ENCODE results near the gene UBE2S. TPM values are rescaled to one million over a fixed set of nuclear protein-coding genes. Genes with fewer than 3 reads are reported as not detected.

UBE2S gene
- total RNA-seq, 1 donor from 2014 or later: 56.2 TPM

DNA sequence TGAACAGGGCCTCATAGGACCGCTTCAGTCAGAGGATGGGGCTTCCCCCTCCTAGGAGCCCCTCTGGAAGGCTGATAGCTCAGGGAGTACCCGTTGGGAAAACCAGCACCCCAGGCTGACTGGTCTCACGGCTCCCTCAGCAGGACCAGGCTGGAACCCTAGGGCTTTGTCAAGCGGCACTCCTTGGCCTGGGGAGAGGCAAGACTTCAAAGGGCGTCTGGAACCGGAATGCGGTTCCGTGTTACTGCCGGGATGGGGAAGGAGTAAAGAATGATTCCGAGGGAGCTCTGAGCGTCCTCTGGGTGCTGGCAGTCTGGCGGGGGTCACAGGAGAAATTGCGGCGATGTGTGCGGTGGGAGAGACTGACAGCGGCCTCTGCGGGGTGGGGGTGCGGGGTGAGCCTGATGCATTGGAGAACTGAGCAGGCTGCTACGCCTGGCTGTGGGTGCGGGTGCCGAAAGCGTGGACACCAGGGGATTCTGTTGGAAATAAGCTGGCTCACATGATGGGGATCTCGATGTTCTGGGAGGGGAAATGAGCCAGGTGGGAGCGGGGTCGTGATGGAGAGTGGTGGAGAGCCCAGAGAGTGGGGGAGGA is 54.9 kb downstream of the UBE2S start:
- H3K4me3 Mint-ChIP-seq (ENCODE audit: unreplicated experiment): no peak overlapping the region
- no peaks in the 10 kb centered on the region for H3K36me3 Mint-ChIP-seq (ENCODE audit: low read depth, unreplicated experiment)
- H3K27me3 Mint-ChIP-seq (ENCODE audit: unreplicated experiment): peaks cover 38% of the 10 kb centered on the region
- no peak overlapping the region for H3K27ac Mint-ChIP-seq (ENCODE audit: unreplicated experiment)
- peaks cover 9% of the 10 kb centered on the region for H3K4me1 Mint-ChIP-seq (ENCODE audit: unreplicated experiment)
- TF ChIP-seq, protein P1, sequence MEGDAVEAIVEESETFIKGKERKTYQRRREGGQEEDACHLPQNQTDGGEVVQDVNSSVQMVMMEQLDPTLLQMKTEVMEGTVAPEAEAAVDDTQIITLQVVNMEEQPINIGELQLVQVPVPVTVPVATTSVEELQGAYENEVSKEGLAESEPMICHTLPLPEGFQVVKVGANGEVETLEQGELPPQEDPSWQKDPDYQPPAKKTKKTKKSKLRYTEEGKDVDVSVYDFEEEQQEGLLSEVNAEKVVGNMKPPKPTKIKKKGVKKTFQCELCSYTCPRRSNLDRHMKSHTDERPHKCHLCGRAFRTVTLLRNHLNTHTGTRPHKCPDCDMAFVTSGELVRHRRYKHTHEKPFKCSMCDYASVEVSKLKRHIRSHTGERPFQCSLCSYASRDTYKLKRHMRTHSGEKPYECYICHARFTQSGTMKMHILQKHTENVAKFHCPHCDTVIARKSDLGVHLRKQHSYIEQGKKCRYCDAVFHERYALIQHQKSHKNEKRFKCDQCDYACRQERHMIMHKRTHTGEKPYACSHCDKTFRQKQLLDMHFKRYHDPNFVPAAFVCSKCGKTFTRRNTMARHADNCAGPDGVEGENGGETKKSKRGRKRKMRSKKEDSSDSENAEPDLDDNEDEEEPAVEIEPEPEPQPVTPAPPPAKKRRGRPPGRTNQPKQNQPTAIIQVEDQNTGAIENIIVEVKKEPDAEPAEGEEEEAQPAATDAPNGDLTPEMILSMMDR (IDR thresholded peaks at IDR 0.05; ENCODE audit: unreplicated experiment): no peak
- no peak for DNase-seq (ENCODE audit: low spot score)
- no peaks in the 10 kb centered on the region for H3K9me3 Mint-ChIP-seq (ENCODE audit: unreplicated experiment)

- H3K4me1 Mint-ChIP-seq (ENCODE audit: unreplicated experiment): peaks cover 9% of the 10 kb centered on the region
- no peak for DNase-seq (ENCODE audit: low spot score)
- no peak overlapping the region for H3K4me3 Mint-ChIP-seq (ENCODE audit: unreplicated experiment)
- no peak overlapping the region for H3K27ac Mint-ChIP-seq (ENCODE audit: unreplicated experiment)
- H3K9me3 Mint-ChIP-seq (ENCODE audit: unreplicated experiment): no peaks in the 10 kb centered on the region
- H3K27me3 Mint-ChIP-seq (ENCODE audit: unreplicated experiment): peaks cover 33% of the 10 kb centered on the region
- TF ChIP-seq, protein P1 (IDR thresholded peaks at IDR 0.05; ENCODE audit: unreplicated experiment): no peak
- no peaks in the 10 kb centered on the region for H3K36me3 Mint-ChIP-seq (ENCODE audit: low read depth, unreplicated experiment)
These were observed 55.5 kb downstream of the UBE2S start for GRCh38 chr19:55352040-55352439.

DNA sequence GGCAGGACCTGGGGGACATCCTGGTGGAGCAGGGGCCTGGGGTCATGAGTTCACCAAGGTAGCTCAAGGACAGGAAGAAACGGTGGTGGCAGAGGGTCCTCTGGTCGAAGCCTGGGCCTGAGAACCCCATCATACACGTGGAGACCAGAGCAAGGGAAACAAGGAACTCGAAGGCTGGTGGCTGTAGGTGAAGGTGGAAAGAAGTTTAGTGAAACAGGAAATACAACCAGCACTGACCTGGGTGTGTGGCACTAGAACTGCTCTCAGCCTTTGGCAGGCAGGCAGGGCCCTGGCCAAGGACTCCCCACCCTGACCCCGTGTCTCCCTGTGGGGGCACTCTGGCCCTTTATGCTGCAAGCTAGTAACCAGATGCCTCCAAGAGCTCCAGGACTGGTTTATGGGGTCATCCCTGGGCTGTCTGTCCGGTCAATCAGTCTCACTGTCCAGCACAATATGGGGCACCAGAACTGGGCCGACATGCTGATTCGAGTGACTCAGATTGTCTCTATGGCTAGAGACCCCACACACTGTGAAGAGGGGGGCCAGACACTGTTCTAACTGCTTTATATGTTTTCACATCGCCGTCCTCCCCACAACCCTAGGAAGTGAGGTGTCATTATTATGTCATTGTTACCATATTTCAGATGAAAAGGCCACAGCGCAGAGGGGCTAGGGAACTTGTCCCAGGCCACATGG is 56.8 kb downstream of the UBE2S start:
- TF ChIP-seq, protein P1 (IDR thresholded peaks at IDR 0.05; ENCODE audit: unreplicated experiment): no peak
- Mint-ChIP-seq H3K4me3 (ENCODE audit: unreplicated experiment) (peak overlapping the region; percentile 51), H3K36me3 (ENCODE audit: low read depth, unreplicated experiment) (no peaks in the 10 kb centered on the region), H3K27me3 (ENCODE audit: unreplicated experiment) (peaks cover 30% of the 10 kb centered on the region), H3K27ac (ENCODE audit: unreplicated experiment) (no peak overlapping the region), H3K4me1 (ENCODE audit: unreplicated experiment) (peaks cover 9% of the 10 kb centered on the region), H3K9me3 (ENCODE audit: unreplicated experiment) (no peaks in the 10 kb centered on the region)
- no peak for DNase-seq (ENCODE audit: low spot score)

Other genes with a start within 250 kb of the UBE2S start
- 2.2 TPM for gene DNAAF3, start 241.2 kb downstream of the UBE2S start, total RNA-seq (ENCODE audit: unreplicated experiment)
- gene SYT5, start 227.5 kb downstream of the UBE2S start, total RNA-seq (ENCODE audit: unreplicated experiment): 1.6 TPM
- gene PTPRH, start 198.3 kb downstream of the UBE2S start, total RNA-seq (ENCODE audit: unreplicated experiment): not detected
- 4.1 TPM for gene TMEM86B, start 179.0 kb downstream of the UBE2S start, total RNA-seq (ENCODE audit: unreplicated experiment)
- gene PPP6R1, start 148.8 kb downstream of the UBE2S start, total RNA-seq (ENCODE audit: unreplicated experiment): 65.6 TPM
- gene HSPBP1, start 127.7 kb downstream of the UBE2S start, total RNA-seq (ENCODE audit: unreplicated experiment): 24.6 TPM
- gene BRSK1, start 123.8 kb downstream of the UBE2S start, total RNA-seq (ENCODE audit: unreplicated experiment): 14.1 TPM
- gene TMEM150B, start 82.4 kb downstream of the UBE2S start, total RNA-seq (ENCODE audit: unreplicated experiment): not detected
- gene KMT5C, start 67.9 kb downstream of the UBE2S start, total RNA-seq (ENCODE audit: unreplicated experiment): 18.4 TPM
- not detected for gene COX6B2, start 53.1 kb downstream of the UBE2S start, total RNA-seq (ENCODE audit: unreplicated experiment)
- gene GARIN5B, start 44.5 kb downstream of the UBE2S start, total RNA-seq (ENCODE audit: unreplicated experiment): not detected
- gene IL11, start 37.3 kb downstream of the UBE2S start, total RNA-seq (ENCODE audit: unreplicated experiment): 0.21 TPM
- not detected for gene TMEM190, start 31.0 kb downstream of the UBE2S start, total RNA-seq (ENCODE audit: unreplicated experiment)
- 0.64 TPM for gene TMEM238, start 23.5 kb downstream of the UBE2S start, total RNA-seq (ENCODE audit: unreplicated experiment)
- gene RPL28, start 21.9 kb downstream of the UBE2S start, total RNA-seq (ENCODE audit: unreplicated experiment): 3,792 TPM
- gene SHISA7, start 35.5 kb upstream of the UBE2S start, total RNA-seq (ENCODE audit: unreplicated experiment): not detected
- 20.2 TPM for gene ISOC2, start 53.9 kb upstream of the UBE2S start, total RNA-seq (ENCODE audit: unreplicated experiment)
- gene C19orf85, start 57.0 kb upstream of the UBE2S start, total RNA-seq (ENCODE audit: unreplicated experiment): not detected
- gene ZNF628, start 68.8 kb upstream of the UBE2S start, total RNA-seq (ENCODE audit: unreplicated experiment): 8.7 TPM
- gene NAT14, start 77.4 kb upstream of the UBE2S start, total RNA-seq (ENCODE audit: unreplicated experiment): 37.7 TPM
- gene SSC5D, start 80.6 kb upstream of the UBE2S start, total RNA-seq (ENCODE audit: unreplicated experiment): 0.95 TPM
- 0.69 TPM for gene SBK2, start 129.3 kb upstream of the UBE2S start, total RNA-seq (ENCODE audit: unreplicated experiment)
- 3.6 TPM for gene SBK3, start 137.8 kb upstream of the UBE2S start, total RNA-seq (ENCODE audit: unreplicated experiment)
- 36.4 TPM for gene ZNF579, start 173.1 kb upstream of the UBE2S start, total RNA-seq (ENCODE audit: unreplicated experiment)
- gene FIZ1, start 191.7 kb upstream of the UBE2S start, total RNA-seq (ENCODE audit: unreplicated experiment): 21.5 TPM
- 9.3 TPM for gene ZNF524, start 192.5 kb upstream of the UBE2S start, total RNA-seq (ENCODE audit: unreplicated experiment)
- 14.5 TPM for gene ZNF865, start 197.9 kb upstream of the UBE2S start, total RNA-seq (ENCODE audit: unreplicated experiment)
- gene ZNF784, start 216.8 kb upstream of the UBE2S start, total RNA-seq (ENCODE audit: unreplicated experiment): 6.8 TPM
- gene ZNF580, start 233.2 kb upstream of the UBE2S start, total RNA-seq (ENCODE audit: unreplicated experiment): 34.0 TPM
- gene ZNF581, start 235.9 kb upstream of the UBE2S start, total RNA-seq (ENCODE audit: unreplicated experiment): 47.2 TPM
- gene CCDC106, start 240.4 kb upstream of the UBE2S start, total RNA-seq (ENCODE audit: unreplicated experiment): 20.1 TPM
- 219 TPM for gene U2AF2, start 247.2 kb upstream of the UBE2S start, total RNA-seq (ENCODE audit: unreplicated experiment)

Measured in endothelial cell (in vitro differentiated cells).